Mesothelial cell of epicardium (in vitro differentiated cells): Measurements from ENCODE around the gene NOXA1. TPM values are rescaled to one million over a fixed set of nuclear protein-coding genes. Genes with fewer than 3 reads are reported as not detected.
"Not testable (repeated sequence)": the region's sequence is repeated elsewhere in the genome, so short reads cannot be mapped to it uniquely, and the experiment has no call there.

Experiments used
- DNase-seq, 2 experiments: peaks; one replicate each; pipeline ENCODE4 v3.0.0; 2021; ENCODE audit warnings: low spot score in 2 of 2; ENCODE audit not compliant: unreplicated experiment in 2 of 2
- H3K27ac Mint-ChIP-seq: 2 replicates; pipeline ENCODE4 v1.8.0; 2021; ENCODE audit warnings: mixed read lengths
- H3K27me3 Mint-ChIP-seq: 2 replicates; pipeline ENCODE4 v1.8.0; 2021; ENCODE audit warnings: low read depth, mixed read lengths
- H3K36me3 Mint-ChIP-seq: 2 replicates; pipeline ENCODE4 v1.8.0; 2021; ENCODE audit warnings: mixed read lengths
- H3K4me1 Mint-ChIP-seq: 2 replicates; pipeline ENCODE4 v1.8.0; 2021; ENCODE audit warnings: mixed read lengths
- H3K4me3 Mint-ChIP-seq: 2 replicates; pipeline ENCODE4 v1.8.0; 2021; ENCODE audit warnings: mild to moderate bottlenecking, moderate library complexity, mixed read lengths
- H3K9me3 Mint-ChIP-seq: 2 replicates; pipeline ENCODE4 v1.8.0; 2021; ENCODE audit warnings: mixed read lengths
- total RNA-seq: library from RNA; stranded (reverse); gene quantifications from 3 replicates; pipeline ENCODE4 v1.2.1, GENCODE V29; 2021
- TF ChIP-seq, protein P1 (sequence below): fragments of 200-600 bp; sonication (generic); IDR thresholded peaks from one replicate; pipeline ENCODE4 v1.5.0; 2021; ENCODE audit warnings: antibody characterized with exemption; ENCODE audit not compliant: unreplicated experiment

Gene NOXA1, protein sequence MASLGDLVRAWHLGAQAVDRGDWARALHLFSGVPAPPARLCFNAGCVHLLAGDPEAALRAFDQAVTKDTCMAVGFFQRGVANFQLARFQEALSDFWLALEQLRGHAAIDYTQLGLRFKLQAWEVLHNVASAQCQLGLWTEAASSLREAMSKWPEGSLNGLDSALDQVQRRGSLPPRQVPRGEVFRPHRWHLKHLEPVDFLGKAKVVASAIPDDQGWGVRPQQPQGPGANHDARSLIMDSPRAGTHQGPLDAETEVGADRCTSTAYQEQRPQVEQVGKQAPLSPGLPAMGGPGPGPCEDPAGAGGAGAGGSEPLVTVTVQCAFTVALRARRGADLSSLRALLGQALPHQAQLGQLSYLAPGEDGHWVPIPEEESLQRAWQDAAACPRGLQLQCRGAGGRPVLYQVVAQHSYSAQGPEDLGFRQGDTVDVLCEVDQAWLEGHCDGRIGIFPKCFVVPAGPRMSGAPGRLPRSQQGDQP
- 19.9 to 22.1 TPM (median 21.4 TPM) in 3 replicates for total RNA-seq

DNA sequence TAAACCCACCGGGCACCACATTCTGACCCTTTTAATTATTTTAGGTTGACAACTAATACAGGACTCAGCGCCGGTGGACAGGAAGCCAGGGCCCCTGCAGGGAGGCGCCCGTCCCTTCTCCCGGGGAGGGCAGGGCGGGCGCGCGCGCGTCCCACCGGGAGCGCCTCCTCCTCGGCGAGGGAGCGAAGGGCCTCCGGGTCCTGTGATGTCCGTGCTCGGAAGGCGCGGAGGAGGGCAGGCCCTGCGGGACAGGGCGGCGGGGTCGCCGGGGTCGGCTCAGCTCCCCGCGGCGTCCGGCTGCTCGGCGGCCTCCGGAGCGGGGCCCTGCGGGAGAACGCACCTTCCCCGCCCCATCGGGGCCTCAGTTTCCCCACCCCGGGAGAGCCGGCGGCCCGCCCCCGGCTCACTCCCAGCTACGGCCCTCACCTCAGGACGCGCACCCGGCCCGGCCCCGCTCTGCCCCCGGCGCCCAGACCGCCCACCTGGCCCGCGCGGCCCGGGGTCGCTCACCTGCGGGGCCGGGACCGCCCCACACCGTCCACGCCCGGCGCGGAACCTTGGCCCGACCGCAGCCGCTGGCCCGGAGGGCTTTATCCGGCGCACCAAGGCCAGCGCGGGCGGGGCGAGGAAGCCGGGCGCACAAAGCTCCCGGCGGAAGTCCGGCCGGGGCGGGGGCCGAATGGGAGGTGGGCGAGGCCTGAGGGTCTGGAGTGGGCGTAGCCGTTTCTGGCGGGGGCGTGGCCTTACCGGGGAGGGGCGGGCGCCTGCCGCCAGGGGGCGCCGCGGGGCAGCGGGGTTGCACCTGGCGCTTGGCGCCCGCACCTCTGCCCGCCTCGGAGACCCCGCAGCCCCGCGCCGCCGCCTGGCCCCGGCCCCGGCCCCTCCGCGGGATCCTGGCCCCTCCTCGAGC is at the start of gene NOXA1, which contains the start of gene EXD3:
Gene NOXA1 (plus strand): TSS at position 790 of the 910 bp plus-strand sequence. CDS start 137 bp downstream, outside the sequence.
Gene EXD3 (minus strand): TSS at position 559 of the 910 bp plus-strand sequence. CDS start 27,805 bp downstream, outside the sequence.
- H3K27ac Mint-ChIP-seq: peak within 1 kb of the TSS; percentile 87
- TF ChIP-seq, protein P1, sequence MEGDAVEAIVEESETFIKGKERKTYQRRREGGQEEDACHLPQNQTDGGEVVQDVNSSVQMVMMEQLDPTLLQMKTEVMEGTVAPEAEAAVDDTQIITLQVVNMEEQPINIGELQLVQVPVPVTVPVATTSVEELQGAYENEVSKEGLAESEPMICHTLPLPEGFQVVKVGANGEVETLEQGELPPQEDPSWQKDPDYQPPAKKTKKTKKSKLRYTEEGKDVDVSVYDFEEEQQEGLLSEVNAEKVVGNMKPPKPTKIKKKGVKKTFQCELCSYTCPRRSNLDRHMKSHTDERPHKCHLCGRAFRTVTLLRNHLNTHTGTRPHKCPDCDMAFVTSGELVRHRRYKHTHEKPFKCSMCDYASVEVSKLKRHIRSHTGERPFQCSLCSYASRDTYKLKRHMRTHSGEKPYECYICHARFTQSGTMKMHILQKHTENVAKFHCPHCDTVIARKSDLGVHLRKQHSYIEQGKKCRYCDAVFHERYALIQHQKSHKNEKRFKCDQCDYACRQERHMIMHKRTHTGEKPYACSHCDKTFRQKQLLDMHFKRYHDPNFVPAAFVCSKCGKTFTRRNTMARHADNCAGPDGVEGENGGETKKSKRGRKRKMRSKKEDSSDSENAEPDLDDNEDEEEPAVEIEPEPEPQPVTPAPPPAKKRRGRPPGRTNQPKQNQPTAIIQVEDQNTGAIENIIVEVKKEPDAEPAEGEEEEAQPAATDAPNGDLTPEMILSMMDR: peak; percentile 71
- H3K9me3 Mint-ChIP-seq: no peaks in the 10 kb centered on the region
- peaks cover 17% of the 10 kb centered on the region for H3K4me1 Mint-ChIP-seq
- H3K27me3 Mint-ChIP-seq: no peaks in the 10 kb centered on the region
- DNase-seq: peak; percentile 94 to 96
- peak within 1 kb of the TSS; percentile 79 for H3K4me3 Mint-ChIP-seq
- no peaks in the 10 kb centered on the region for H3K36me3 Mint-ChIP-seq

DNA sequence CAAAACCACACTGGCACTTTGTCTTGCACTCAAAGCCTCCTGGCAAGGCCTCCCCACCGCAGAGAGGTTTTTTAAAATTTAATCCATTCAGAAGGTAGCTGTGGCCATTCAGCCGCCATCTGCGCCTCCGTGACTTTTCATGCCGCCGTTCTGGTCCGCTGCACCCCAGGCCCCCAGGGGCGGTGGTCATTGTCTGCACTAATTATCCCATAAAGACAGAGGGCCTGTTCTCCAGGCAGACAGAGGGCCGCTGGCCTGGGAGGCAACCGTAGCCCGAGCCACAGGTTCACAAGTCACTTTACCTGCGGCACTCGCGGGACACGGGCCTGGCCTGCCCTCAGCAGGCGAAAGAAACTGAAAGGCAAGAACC is 49.6 kb upstream of the NOXA1 start:
- no peak for DNase-seq
- H3K4me3 Mint-ChIP-seq: no peak overlapping the region
- H3K9me3 Mint-ChIP-seq: peaks cover 3% of the 10 kb centered on the region
- TF ChIP-seq, protein P1: no peak
- peaks cover 4% of the 10 kb centered on the region for H3K4me1 Mint-ChIP-seq
- H3K27ac Mint-ChIP-seq: no peak overlapping the region
- no peaks in the 10 kb centered on the region for H3K27me3 Mint-ChIP-seq
- peaks cover 8% of the 10 kb centered on the region for H3K36me3 Mint-ChIP-seq

DNA sequence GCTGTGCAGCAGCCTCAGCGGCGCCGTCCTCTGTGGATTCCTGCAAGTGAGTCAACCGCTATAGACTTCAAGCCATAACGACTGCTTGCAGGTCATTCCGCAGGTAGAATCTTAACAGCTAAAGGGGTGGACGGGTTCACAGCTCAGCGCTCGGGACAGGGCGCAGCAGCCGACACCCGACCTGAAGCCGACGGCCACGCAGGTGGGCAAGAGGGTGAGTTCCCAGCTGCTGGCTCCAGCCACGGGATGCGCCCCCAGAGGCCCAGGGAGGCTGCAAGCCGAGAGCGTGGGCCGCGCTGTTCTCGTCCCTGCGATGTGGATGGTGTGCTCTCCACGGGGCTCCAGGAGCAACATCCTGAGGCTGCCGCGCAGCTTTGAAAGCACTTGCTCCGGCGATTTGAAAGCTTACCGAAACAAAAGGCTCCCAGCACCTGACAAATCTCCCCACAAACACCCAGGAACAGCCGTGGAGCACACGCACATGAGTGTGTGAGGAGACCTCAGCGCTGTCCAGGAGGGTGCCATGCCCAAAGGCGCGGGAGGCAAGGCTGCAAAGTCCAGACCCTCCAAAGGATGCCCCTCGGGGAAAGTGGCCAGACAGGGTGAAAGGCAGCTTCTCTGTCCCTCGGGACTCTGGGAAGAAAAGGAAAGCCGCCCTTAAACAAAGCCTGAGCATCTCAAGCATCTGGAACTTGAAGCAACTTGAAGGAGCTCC is 48.9 kb upstream of the NOXA1 start:
- no peak overlapping the region for H3K27ac Mint-ChIP-seq
- TF ChIP-seq, protein P1: no peak
- no peak for DNase-seq
- peaks cover 4% of the 10 kb centered on the region for H3K4me1 Mint-ChIP-seq
- peaks cover 9% of the 10 kb centered on the region for H3K36me3 Mint-ChIP-seq
- no peaks in the 10 kb centered on the region for H3K27me3 Mint-ChIP-seq
- H3K4me3 Mint-ChIP-seq: no peak overlapping the region
- peaks cover 3% of the 10 kb centered on the region for H3K9me3 Mint-ChIP-seq

DNA sequence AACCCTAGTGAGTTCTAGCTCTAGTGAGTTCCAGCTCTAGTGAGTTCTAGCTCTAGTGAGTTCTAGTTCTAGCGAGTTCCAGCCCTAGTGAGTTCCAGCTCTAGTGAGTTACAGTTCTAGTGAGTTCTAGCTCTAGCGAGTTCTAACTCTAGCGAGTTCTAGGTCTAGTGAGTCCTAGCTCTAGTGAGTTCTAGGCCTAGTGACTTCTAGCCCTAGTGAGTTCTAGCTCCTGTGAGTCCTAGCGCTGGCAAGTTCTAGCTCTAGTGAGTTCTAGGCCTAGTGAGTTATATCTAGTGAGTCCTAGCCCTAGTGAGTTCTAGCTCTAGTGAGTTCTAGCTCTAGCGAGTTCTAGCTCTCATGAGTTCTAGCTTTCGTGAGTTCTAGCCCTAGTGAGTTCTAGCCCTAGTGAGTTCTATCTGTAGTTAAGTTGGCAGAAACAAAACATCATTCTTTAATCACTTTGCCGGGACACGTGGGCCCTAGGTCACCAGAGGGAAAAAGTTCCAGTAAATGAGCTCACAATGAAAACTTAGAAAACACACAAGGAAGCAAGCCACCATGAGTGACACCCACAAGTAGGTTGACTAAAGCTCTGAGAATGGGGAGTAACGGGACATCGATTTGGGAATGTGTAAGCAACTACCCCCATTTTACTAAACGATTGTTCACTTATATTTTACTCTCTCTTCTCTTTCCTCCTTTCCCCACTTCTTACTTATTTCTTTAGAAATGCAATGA is 47.7 kb upstream of the NOXA1 start:
- peaks cover 3% of the 10 kb centered on the region for H3K9me3 Mint-ChIP-seq
- TF ChIP-seq, protein P1: no peak
- H3K27me3 Mint-ChIP-seq: no peaks in the 10 kb centered on the region
- H3K4me1 Mint-ChIP-seq: no peaks in the 10 kb centered on the region
- H3K27ac Mint-ChIP-seq: no peak overlapping the region
- no peak for DNase-seq
- H3K36me3 Mint-ChIP-seq: peaks cover 9% of the 10 kb centered on the region
- H3K4me3 Mint-ChIP-seq: no peak overlapping the region

DNA sequence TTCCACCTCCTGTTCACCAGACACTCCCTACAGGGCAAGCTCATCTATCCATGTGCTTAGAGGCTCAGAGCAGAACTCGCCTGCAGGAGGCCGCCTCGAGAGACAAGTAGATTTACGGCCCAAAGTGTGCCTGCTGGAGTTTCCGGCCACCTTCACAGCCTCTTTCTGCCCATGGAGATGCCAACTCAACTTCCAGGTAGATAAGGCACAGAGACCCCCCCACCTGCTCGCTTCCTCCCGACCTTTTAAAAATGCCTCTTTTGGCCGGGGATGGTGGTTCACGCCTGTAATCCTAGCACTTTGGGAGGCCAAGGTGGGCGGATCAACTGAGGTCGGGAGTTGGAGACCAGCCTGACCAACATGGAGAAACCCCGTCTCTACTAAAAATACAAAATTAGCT is 46.8 kb upstream of the NOXA1 start:
- no peak for DNase-seq
- Mint-ChIP-seq H3K27me3 (no peaks in the 10 kb centered on the region), H3K4me3 (no peak overlapping the region), H3K36me3 (peaks cover 9% of the 10 kb centered on the region), H3K9me3 (peaks cover 3% of the 10 kb centered on the region), H3K4me1 (no peaks in the 10 kb centered on the region), H3K27ac (no peak overlapping the region)
- TF ChIP-seq, protein P1: no peak

DNA sequence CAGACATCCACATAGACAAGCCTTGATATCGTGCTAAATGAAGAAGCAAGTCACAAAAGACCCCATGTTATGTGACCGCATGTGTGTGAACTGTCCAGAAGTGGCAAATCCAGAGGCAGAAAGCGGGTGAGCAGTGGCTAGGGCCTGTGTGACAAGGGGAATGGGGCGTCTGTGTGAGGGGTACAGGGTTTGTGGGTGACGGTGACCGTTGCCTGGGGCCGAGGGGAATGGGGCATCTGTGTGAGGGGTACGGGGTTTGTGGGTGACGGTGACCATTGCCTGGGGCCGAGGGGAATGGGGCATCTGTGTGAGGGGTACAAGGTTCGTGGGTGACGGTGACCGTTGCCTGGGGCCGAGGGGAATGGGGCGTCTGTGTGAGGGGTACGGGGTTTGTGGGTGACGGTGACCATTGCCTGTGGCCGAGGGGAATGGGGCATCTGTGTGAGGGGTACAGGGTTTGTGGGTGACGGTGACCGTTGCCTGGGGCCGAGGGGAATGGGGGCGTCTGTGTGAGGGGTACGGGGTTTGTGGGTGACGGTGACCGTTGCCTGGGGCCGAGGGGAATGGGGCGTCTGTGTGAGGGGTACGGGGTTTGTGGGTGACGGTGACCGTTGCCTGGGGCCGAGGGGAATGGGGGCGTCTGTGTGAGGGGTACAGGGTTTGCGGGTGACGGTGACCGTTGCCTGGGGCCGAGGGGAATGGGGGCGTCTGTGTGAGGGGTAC is 44.3 kb upstream of the NOXA1 start:
- H3K27ac Mint-ChIP-seq, H3K36me3 Mint-ChIP-seq, H3K4me3 Mint-ChIP-seq, H3K9me3 Mint-ChIP-seq, DNase-seq, H3K27me3 Mint-ChIP-seq, H3K4me1 Mint-ChIP-seq: not testable (repeated sequence)
